Measurements from ENCODE around the gene IGF2BP2.
"Not testable (repeated sequence)": the region's sequence is repeated elsewhere in the genome, so short reads cannot be mapped to it uniquely, and the experiment has no call there.

The IGF2BP2 gene

GRCh38 chr3:185825006-185825638 is at the start of gene IGF2BP2:
Gene IGF2BP2, minus strand, starts transcription at chr3:185825042. Its CDS starts 82 bp downstream, at chr3:185824960.
- ATAC-seq (peak; percentile 82), DNase-seq (ENCODE audit: low spot score in 2 of 2) (peak; percentile 9 to 63)
- peak within 1 kb of the TSS; percentile 40 for H3K27ac Mint-ChIP-seq
- H3K9me3 Mint-ChIP-seq: no peaks in the 10 kb centered on the region
- peak within 1 kb of the TSS; percentile 76 for H3K4me3 Mint-ChIP-seq
- H3K36me3 Mint-ChIP-seq: no peaks in the 10 kb centered on the region
- H3K4me1 Mint-ChIP-seq: peaks cover 9% of the 10 kb centered on the region

- ATAC-seq: no peak
- Mint-ChIP-seq H3K27ac (no peak overlapping the region), H3K4me1 (no peaks in the 10 kb centered on the region), H3K4me3 (no peak overlapping the region), H3K9me3 (no peaks in the 10 kb centered on the region), H3K36me3 (no peaks in the 10 kb centered on the region)
- DNase-seq (ENCODE audit: low spot score in 2 of 2): no peak
Measured at GRCh38 chr3:185874119-185874518, 49.3 kb upstream of the IGF2BP2 start.

- DNase-seq (ENCODE audit: low spot score in 2 of 2): no peak
- no peak for ATAC-seq
- Mint-ChIP-seq H3K36me3 (no peaks in the 10 kb centered on the region), H3K4me1 (no peaks in the 10 kb centered on the region), H3K9me3 (no peaks in the 10 kb centered on the region), H3K4me3 (no peak overlapping the region), H3K27ac (no peak overlapping the region)
Measured at GRCh38 chr3:185867650-185868049, 42.8 kb upstream of the IGF2BP2 start.

DNA sequence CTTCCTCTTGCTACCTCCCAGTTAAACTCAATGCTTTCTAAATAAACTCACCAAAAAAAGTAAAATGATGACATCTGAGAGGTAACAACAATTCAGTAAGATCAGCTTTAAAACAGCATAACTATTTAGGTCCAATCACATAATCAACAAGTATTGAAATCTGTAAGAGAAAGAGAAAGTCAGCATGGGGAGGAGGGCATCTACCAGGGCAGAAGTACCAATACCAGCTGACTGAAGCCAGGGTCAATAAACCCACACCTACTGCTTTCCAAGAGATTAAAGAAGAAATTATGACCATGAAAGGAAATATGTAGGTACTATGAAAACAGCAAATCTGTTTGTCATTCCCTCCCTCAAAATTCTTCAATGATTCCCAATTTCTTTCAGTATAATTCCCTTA is 42.2 kb upstream of the IGF2BP2 start:
- Mint-ChIP-seq H3K4me1 (no peaks in the 10 kb centered on the region), H3K4me3 (no peak overlapping the region), H3K9me3 (no peaks in the 10 kb centered on the region), H3K27ac (no peak overlapping the region), H3K36me3 (no peaks in the 10 kb centered on the region)
- ATAC-seq (no peak), DNase-seq (ENCODE audit: low spot score in 2 of 2) (no peak)

GRCh38 chr3:185866555-185866954 is 41.7 kb upstream of the IGF2BP2 start:
- Mint-ChIP-seq H3K36me3 (no peaks in the 10 kb centered on the region), H3K4me1 (no peaks in the 10 kb centered on the region), H3K4me3 (no peak overlapping the region), H3K27ac (no peak overlapping the region), H3K9me3 (no peaks in the 10 kb centered on the region)
- DNase-seq (ENCODE audit: low spot score in 2 of 2) (no peak), ATAC-seq (no peak)

DNA sequence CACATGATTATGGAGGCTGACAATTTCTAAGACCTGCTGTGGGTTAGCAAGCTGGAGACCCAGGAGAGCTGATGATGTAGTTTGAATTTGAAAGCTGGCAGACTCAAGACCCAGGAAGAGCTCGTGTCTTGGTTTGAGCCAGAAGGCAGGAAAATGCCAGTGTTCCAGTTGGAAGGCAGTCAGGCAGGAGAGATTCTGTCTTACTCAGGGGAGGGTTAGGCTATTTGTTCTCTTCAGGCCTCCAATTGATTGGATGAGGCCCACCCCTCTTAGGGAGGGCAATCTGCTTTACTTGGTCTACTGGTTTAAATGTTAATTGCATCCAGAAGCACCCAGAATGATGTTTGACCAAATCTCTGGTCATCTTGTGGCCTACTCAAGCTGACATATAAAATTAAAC is 40.4 kb upstream of the IGF2BP2 start:
- Mint-ChIP-seq H3K4me1 (no peaks in the 10 kb centered on the region), H3K27ac (no peak overlapping the region), H3K36me3 (no peaks in the 10 kb centered on the region), H3K4me3 (no peak overlapping the region), H3K9me3 (no peaks in the 10 kb centered on the region)
- DNase-seq (ENCODE audit: low spot score in 2 of 2) (no peak), ATAC-seq (no peak)

DNA sequence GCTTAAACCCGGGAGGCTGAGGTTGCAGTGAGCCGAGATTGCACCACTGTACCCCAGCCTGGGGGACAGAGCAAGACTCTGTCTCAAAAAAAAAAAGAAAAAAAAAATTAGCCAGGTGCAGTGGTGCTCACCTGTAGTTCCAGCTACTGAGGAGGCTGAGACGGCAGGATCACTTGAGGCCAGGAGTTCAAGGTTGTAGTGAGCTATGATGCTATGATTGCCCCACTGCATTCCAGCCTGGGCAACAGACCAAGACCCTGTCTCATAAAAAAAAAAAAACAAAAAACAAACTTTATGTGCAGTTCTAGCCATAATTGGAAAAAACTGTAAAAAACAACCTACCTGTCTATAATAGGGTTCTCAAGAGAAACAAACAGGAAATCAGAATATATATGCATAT is 39.9 kb upstream of the IGF2BP2 start:
- no peaks in the 10 kb centered on the region for H3K9me3 Mint-ChIP-seq
- H3K27ac Mint-ChIP-seq: no peak overlapping the region
- H3K4me1 Mint-ChIP-seq: no peaks in the 10 kb centered on the region
- H3K36me3 Mint-ChIP-seq: no peaks in the 10 kb centered on the region
- no peak overlapping the region for H3K4me3 Mint-ChIP-seq
- no peak for ATAC-seq
- no peak for DNase-seq (ENCODE audit: low spot score in 2 of 2)

DNA sequence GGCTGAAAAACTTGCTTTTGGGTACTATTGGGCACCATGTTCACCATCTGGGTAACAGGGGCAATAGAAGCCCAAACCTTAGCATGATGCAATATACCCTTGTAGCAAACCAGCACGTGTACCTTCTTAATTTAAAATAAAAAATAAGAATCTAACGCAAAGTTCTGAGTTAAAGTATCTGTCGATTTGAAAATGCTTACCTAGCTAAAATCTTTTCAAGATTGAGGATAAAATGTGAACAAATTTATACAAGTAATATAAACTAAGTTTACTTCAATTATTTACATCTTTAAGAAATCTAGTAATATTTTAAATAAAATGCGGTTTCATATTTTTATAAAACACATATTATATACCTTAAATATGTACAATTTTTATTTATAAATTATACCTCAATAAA is 38.1 kb upstream of the IGF2BP2 start:
- no peak overlapping the region for H3K4me3 Mint-ChIP-seq
- H3K27ac Mint-ChIP-seq: no peak overlapping the region
- H3K36me3 Mint-ChIP-seq: no peaks in the 10 kb centered on the region
- no peaks in the 10 kb centered on the region for H3K4me1 Mint-ChIP-seq
- DNase-seq (ENCODE audit: low spot score in 2 of 2): no peak
- no peak for ATAC-seq
- no peaks in the 10 kb centered on the region for H3K9me3 Mint-ChIP-seq

- Mint-ChIP-seq H3K9me3 (peaks cover 8% of the 10 kb centered on the region), H3K4me3 (no peak overlapping the region), H3K36me3 (no peaks in the 10 kb centered on the region), H3K27ac (no peak overlapping the region), H3K4me1 (no peaks in the 10 kb centered on the region)
- no peak for DNase-seq (ENCODE audit: low spot score in 2 of 2)
- ATAC-seq: no peak
Measured at GRCh38 chr3:185859294-185859972, 34.6 kb upstream of the IGF2BP2 start.

GRCh38 chr3:185858502-185859225 is 33.8 kb upstream of the IGF2BP2 start:
- H3K27ac Mint-ChIP-seq: no peak overlapping the region
- no peak overlapping the region for H3K4me3 Mint-ChIP-seq
- H3K4me1 Mint-ChIP-seq: no peaks in the 10 kb centered on the region
- no peak for DNase-seq (ENCODE audit: low spot score in 2 of 2)
- no peak for ATAC-seq
- peaks cover 8% of the 10 kb centered on the region for H3K9me3 Mint-ChIP-seq
- no peaks in the 10 kb centered on the region for H3K36me3 Mint-ChIP-seq

- no peak for DNase-seq (ENCODE audit: low spot score in 2 of 2)
- Mint-ChIP-seq H3K4me3 (no peak overlapping the region), H3K9me3 (peaks cover 8% of the 10 kb centered on the region), H3K4me1 (no peaks in the 10 kb centered on the region), H3K36me3 (no peaks in the 10 kb centered on the region), H3K27ac (no peak overlapping the region)
- no peak for ATAC-seq
Measured at GRCh38 chr3:185857208-185857607, 32.4 kb upstream of the IGF2BP2 start.

DNA sequence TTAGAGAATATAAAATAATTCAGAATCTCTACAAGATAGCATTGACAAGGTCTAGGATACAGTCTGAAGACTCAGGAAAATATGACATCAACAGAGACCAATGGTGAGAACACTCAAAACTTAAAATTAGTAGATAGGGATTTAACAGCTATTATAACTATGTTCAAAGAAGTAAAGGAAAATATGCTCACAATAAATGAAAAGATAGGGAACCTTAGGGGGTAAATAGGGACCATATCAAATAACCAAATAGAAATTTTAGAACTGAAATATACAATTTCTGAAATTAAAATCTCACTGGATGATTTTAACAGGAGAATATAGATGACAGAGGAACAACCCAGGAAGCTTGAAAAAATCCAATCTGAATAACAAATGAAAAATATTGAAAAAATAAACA is 31.8 kb upstream of the IGF2BP2 start:
- Mint-ChIP-seq H3K4me3 (no peak overlapping the region), H3K4me1 (no peaks in the 10 kb centered on the region), H3K9me3 (peaks cover 8% of the 10 kb centered on the region), H3K36me3 (no peaks in the 10 kb centered on the region), H3K27ac (no peak overlapping the region)
- DNase-seq (ENCODE audit: low spot score in 2 of 2) (no peak), ATAC-seq (no peak)

GRCh38 chr3:185853771-185854170 is 28.9 kb upstream of the IGF2BP2 start:
- ATAC-seq; H3K4me1 Mint-ChIP-seq; DNase-seq (ENCODE audit: low spot score in 2 of 2); H3K36me3 Mint-ChIP-seq; H3K27ac Mint-ChIP-seq; H3K9me3 Mint-ChIP-seq; H3K4me3 Mint-ChIP-seq: not testable (repeated sequence)

GRCh38 chr3:185852635-185853034 is 27.8 kb upstream of the IGF2BP2 start:
- H3K36me3 Mint-ChIP-seq: no peaks in the 10 kb centered on the region
- ATAC-seq (no peak), DNase-seq (ENCODE audit: low spot score in 2 of 2) (no peak)
- peaks cover 8% of the 10 kb centered on the region for H3K9me3 Mint-ChIP-seq
- H3K4me3 Mint-ChIP-seq: no peak overlapping the region
- no peaks in the 10 kb centered on the region for H3K4me1 Mint-ChIP-seq
- H3K27ac Mint-ChIP-seq: no peak overlapping the region

- DNase-seq (ENCODE audit: low spot score in 2 of 2) (no peak), ATAC-seq (no peak)
- Mint-ChIP-seq H3K9me3 (peaks cover 8% of the 10 kb centered on the region), H3K4me3 (no peak overlapping the region), H3K36me3 (no peaks in the 10 kb centered on the region), H3K27ac (no peak overlapping the region), H3K4me1 (no peaks in the 10 kb centered on the region)
Measured at GRCh38 chr3:185851959-185852358, 27.1 kb upstream of the IGF2BP2 start.

- Mint-ChIP-seq H3K9me3 (peaks cover 2% of the 10 kb centered on the region), H3K4me1 (no peaks in the 10 kb centered on the region), H3K36me3 (no peaks in the 10 kb centered on the region)
Measured at GRCh38 chr3:185851046-185851445, 26.2 kb upstream of the IGF2BP2 start.

More at GRCh38 chr3:185851046-185851445, 26.2 kb upstream of the IGF2BP2 start:
- ATAC-seq: no peak
- H3K4me3 Mint-ChIP-seq: no peak overlapping the region
- DNase-seq (ENCODE audit: low spot score in 2 of 2): no peak
- H3K27ac Mint-ChIP-seq: no peak overlapping the region

Measured in stimulated activated effector memory CD8-positive, alpha-beta T cell treated with anti-CD3 and anti-CD28 coated beads, Interleukin-12 subunit alpha, Interleukin-12 subunit beta, amount 100 ng/mL, for 72 hours (primary cell).